ENCODE results near the gene OR2T8.

OR2T8 gene

DNA sequence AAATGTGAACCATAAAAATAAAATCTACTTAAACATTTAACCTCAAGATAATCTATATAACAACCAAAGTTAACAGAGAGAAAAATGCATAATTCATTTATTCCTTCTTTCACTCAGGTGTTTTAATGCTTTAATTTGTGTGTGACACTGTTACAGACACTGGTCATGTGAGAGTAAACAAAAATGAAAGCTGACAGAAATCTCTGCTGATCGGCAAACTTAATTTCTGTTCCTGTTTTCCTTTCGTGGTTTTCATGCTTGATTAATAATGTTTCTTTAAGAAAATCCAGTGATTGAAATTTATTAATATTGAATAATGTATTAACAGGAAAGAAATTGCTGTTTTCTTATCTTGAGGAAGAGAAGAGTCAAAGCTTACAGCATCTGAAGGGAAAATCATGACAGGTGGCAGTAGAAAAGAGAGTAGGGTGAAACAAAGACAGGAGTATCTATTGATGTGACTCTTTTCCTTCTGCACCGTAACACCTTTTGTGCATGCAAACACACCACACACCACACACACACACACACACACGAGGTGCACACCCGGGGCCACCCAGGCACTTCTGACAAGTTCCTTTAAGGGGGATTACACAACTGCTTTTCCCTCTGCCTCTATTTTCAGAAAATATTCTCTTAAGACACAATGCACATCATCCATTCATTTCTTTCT, 46.6 kb downstream of the OR2T8 start:
- in situ Hi-C loops (cut with HindIII; ENCODE audit: low sequenced_read_pairs) = no loop called here
- H3K4me3 ChIP-seq (ENCODE audit: low read depth, low read length) = no peak overlapping the region
- TF ChIP-seq CTCF (IDR thresholded peaks at IDR 0.05; ENCODE audit: low read depth, low read length, missing control alignments) = no peak
- no peak for DNase-seq (ENCODE audit: low read depth)

Measured in astrocyte of the cerebellum (primary cell).